RWPE1 (cell line): ENCODE data around the gene KRTAP19-3.
A peak's percentile ranks its signal among the peaks of the same experiment; 100 is the strongest.

ENCODE experiments used
- CTCF ChIA-PET: fragments of 350-600 bp; sonication (Branson Sonifier 250); formaldehyde crosslinking; extraction: SDS; loops from one replicate; lab custom pipeline; 2021; lab: Yijun Ruan, JAX
- POLR2A ChIA-PET: fragments of 400-600 bp; formaldehyde crosslinking; extraction: SDS; loops from one replicate; lab custom pipeline; 2020; ENCODE audit warnings: antibody characterized with exemption; ENCODE audit not compliant: low non-redundant PET; lab: Yijun Ruan, JAX
- DNase-seq: peaks from one replicate; pipeline ENCODE4 v3.0.0; 2012; ENCODE audit warnings: low spot score
- H3K27ac ChIP-seq: fragments of 450-650 bp; 2 replicates; pipeline ENCODE4 v1.5.1; 2017
- CTCF ChIP-seq: fragments of 450-650 bp; conservative IDR thresholded peaks from 2 replicates; pipeline ENCODE4 v1.5.1; 2017; ENCODE audit warnings: low read depth, mild to moderate bottlenecking

The KRTAP19-3 gene

GRCh38 chr21:30468900-30469714 is 22.7 kb downstream of the KRTAP19-3 start:
- no peak for TF ChIP-seq CTCF
- ChIA-PET POLR2A (no interaction called here), CTCF (no interaction called here)
- DNase-seq, result no peak
- no peak overlapping the region for H3K27ac ChIP-seq

- peak; percentile 4 for DNase-seq
- ChIA-PET POLR2A (no interaction called here), CTCF (interaction anchor here (0.6 to 0.7 kb wide), 2 partner anchors 15 to 419 kb away, joined by 3 to 5 read pairs; no protein-coding TSS in a partner anchor)
- peak; percentile 70 for TF ChIP-seq CTCF
- H3K27ac ChIP-seq, result no peak overlapping the region
Measured at GRCh38 chr21:30463713-30464112, 28.1 kb downstream of the KRTAP19-3 start.

- CTCF ChIA-PET, result interaction anchor here (0.6 kb wide), 2 partner anchors 16 to 156 kb away, joined by 5 to 6 read pairs; no protein-coding TSS in a partner anchor
- POLR2A ChIA-PET, result no interaction called here
- no peak for TF ChIP-seq CTCF
- H3K27ac ChIP-seq, result no peak overlapping the region
- no peak for DNase-seq
Measured at GRCh38 chr21:30448514-30448913, 43.3 kb downstream of the KRTAP19-3 start.

- no peak overlapping the region for H3K27ac ChIP-seq
- ChIA-PET CTCF (interaction anchor here (0.6 kb wide), 1 partner anchor 106 kb away, joined by 3 read pairs; no protein-coding TSS in a partner anchor), POLR2A (no interaction called here)
- no peak for TF ChIP-seq CTCF
- no peak for DNase-seq
Measured at GRCh38 chr21:30447056-30447455, 44.8 kb downstream of the KRTAP19-3 start.

- no peak for TF ChIP-seq CTCF
- no peak overlapping the region for H3K27ac ChIP-seq
- POLR2A ChIA-PET, result no interaction called here
- CTCF ChIA-PET, result interaction anchor here (1.2 kb wide), 1 partner anchor 10 kb away, joined by 4 read pairs; no protein-coding TSS in a partner anchor
- DNase-seq, result no peak
Measured at GRCh38 chr21:30444204-30444603, 47.6 kb downstream of the KRTAP19-3 start.

GRCh38 chr21:30443226-30443625 is 48.6 kb downstream of the KRTAP19-3 start:
- TF ChIP-seq CTCF, result no peak
- no peak for DNase-seq
- CTCF ChIA-PET, result interaction anchor here (0.5 to 1.2 kb wide), 3 partner anchors 9 to 668 kb away, joined by 3 to 4 read pairs (median 4); no protein-coding TSS in a partner anchor
- H3K27ac ChIP-seq, result no peak overlapping the region
- POLR2A ChIA-PET, result no interaction called here
